HG03575 (cell line): Measurements from ENCODE around the gene ZFP69B.

ENCODE experiments used
- ATAC-seq: cut with Tn5 transposase; IDR thresholded peaks from one replicate; pipeline ENCODE4 v1.9.1; 2021; ENCODE audit not compliant: unreplicated experiment, insufficient number of reproducible peaks, low FRiP score; ENCODE audit errors: extremely low read depth

The ZFP69B gene

GRCh38 chr1:40449684-40450494 is at the start of gene ZFP69B:
Gene ZFP69B, plus strand, starts transcription at chr1:40450476. Its CDS starts 486 bp downstream, at chr1:40450962.
- ATAC-seq = no peak

GRCh38 chr1:40401473-40402201 is 48.6 kb upstream of the ZFP69B start:
- ATAC-seq = no peak

- no peak for ATAC-seq
Observed at GRCh38 chr1:40404670-40405462, 45.4 kb upstream of the ZFP69B start.

- no peak for ATAC-seq
Observed at GRCh38 chr1:40405812-40406211, 44.5 kb upstream of the ZFP69B start.

GRCh38 chr1:40407453-40407852 is 42.8 kb upstream of the ZFP69B start:
- no peak for ATAC-seq

- no peak for ATAC-seq
Observed at GRCh38 chr1:40409467-40409866, 40.8 kb upstream of the ZFP69B start.

- ATAC-seq = no peak
Observed at GRCh38 chr1:40411294-40411693, 39.0 kb upstream of the ZFP69B start.

GRCh38 chr1:40411843-40412242 is 38.4 kb upstream of the ZFP69B start:
- ATAC-seq = no peak

GRCh38 chr1:40413527-40414252 is 36.6 kb upstream of the ZFP69B start:
- no peak for ATAC-seq

GRCh38 chr1:40414331-40414730 is 35.9 kb upstream of the ZFP69B start:
- no peak for ATAC-seq

- ATAC-seq = no peak
Observed at GRCh38 chr1:40416709-40417108, 33.6 kb upstream of the ZFP69B start.

GRCh38 chr1:40421431-40422384 is 28.6 kb upstream of the ZFP69B start:
- no peak for ATAC-seq

- ATAC-seq = no peak
Observed at GRCh38 chr1:40422630-40423263, 27.5 kb upstream of the ZFP69B start.

GRCh38 chr1:40423264-40423642 is 27.0 kb upstream of the ZFP69B start:
- ATAC-seq = no peak

GRCh38 chr1:40423951-40424618 is 26.2 kb upstream of the ZFP69B start:
- no peak for ATAC-seq

GRCh38 chr1:40425198-40425597 is 25.1 kb upstream of the ZFP69B start:
- no peak for ATAC-seq

- ATAC-seq = no peak
Observed at GRCh38 chr1:40431385-40431784, 18.9 kb upstream of the ZFP69B start.
